HepG2 (cell line): Measurements from ENCODE around the gene KTI12. TPM values are rescaled to one million over a fixed set of nuclear protein-coding genes. Genes with fewer than 3 reads are reported as not detected.

Source experiments
- BORCS8-MEF2B ChIP-seq: sonication (generic); formaldehyde crosslinking; IDR thresholded peaks from 2 replicates; pipeline ENCODE4 v1.8.0; 2022; ENCODE audit warnings: mild to moderate bottlenecking, missing genetic modification reagents
- CREB1 ChIP-seq, 2 experiments: fragments of 450-650 bp in 1 of 2; IDR thresholded peaks; 2 replicates each; pipeline ENCODE4 v1.6.1; 2016 to 2017; ENCODE audit warnings: control low read depth in 1 of 2, mild to moderate bottlenecking in 1 of 2, missing compliant biosample characterization in 1 of 2, missing genetic modification characterization in 1 of 2
- DMAP1 ChIP-seq: IDR thresholded peaks from 2 replicates; pipeline ENCODE4 v1.6.1; 2016
- DNMT1 ChIP-seq: sonication (generic); formaldehyde crosslinking; IDR thresholded peaks from 2 replicates; pipeline ENCODE4 v1.5.1; 2020; ENCODE audit warnings: mild to moderate bottlenecking, missing genetic modification reagents
- ETV5 ChIP-seq: IDR thresholded peaks from 2 replicates; pipeline ENCODE4 v1.6.1; 2018; ENCODE audit warnings: missing biosample characterization, missing genetic modification reagents, inconsistent platforms, borderline replicate concordance
- GZF1 ChIP-seq: sonication (generic); formaldehyde crosslinking; IDR thresholded peaks from 2 replicates; pipeline ENCODE4 v1.5.1; 2020; ENCODE audit warnings: mild to moderate bottlenecking, missing genetic modification reagents
- HMGA1 ChIP-seq: sonication (generic); formaldehyde crosslinking; conservative IDR thresholded peaks from 2 replicates; pipeline ENCODE4 v1.4.0; 2020; ENCODE audit warnings: missing genetic modification reagents
- HOXD1 ChIP-seq: sonication (generic); formaldehyde crosslinking; IDR thresholded peaks from 2 replicates; pipeline ENCODE4 v1.5.0; 2020; ENCODE audit warnings: missing genetic modification reagents
- MED13 ChIP-seq: sonication (generic); formaldehyde crosslinking; IDR thresholded peaks from 2 replicates; pipeline ENCODE4 v1.5.0; 2020; ENCODE audit warnings: missing genetic modification reagents
- MTF1 ChIP-seq: sonication (generic); formaldehyde crosslinking; IDR thresholded peaks from 2 replicates; pipeline ENCODE4 v1.5.0; 2020; ENCODE audit warnings: missing genetic modification reagents
- TEAD2 ChIP-seq: sonication (generic); formaldehyde crosslinking; IDR thresholded peaks from 2 replicates; pipeline ENCODE4 v1.9.0; 2021; ENCODE audit warnings: missing genetic modification reagents
- TOPORS ChIP-seq: sonication (generic); formaldehyde crosslinking; IDR thresholded peaks from 2 replicates; pipeline ENCODE4 v1.8.0; 2023; ENCODE audit warnings: mild to moderate bottlenecking, missing genetic modification reagents
- ZFP62 ChIP-seq: sonication (generic); formaldehyde crosslinking; IDR thresholded peaks from 2 replicates; pipeline ENCODE4 v1.4.0; 2020; ENCODE audit warnings: missing genetic modification reagents
- ZKSCAN1 ChIP-seq: fragments of 150-350 bp; IDR thresholded peaks from 2 replicates; pipeline ENCODE4 v1.6.1; 2014; ENCODE audit warnings: low read length
- ZMYM3 ChIP-seq: sonication (generic); formaldehyde crosslinking; IDR thresholded peaks from 2 replicates; pipeline ENCODE4 v1.5.1; 2020; ENCODE audit warnings: mild to moderate bottlenecking, missing genetic modification reagents
- ZNF232 ChIP-seq: sonication (generic); formaldehyde crosslinking; IDR thresholded peaks from 2 replicates; pipeline ENCODE4 v1.4.0; 2020; ENCODE audit warnings: missing genetic modification reagents, borderline replicate concordance
- ZNF260 ChIP-seq: sonication (generic); formaldehyde crosslinking; IDR thresholded peaks from 2 replicates; pipeline ENCODE4 v1.4.0; 2020; ENCODE audit warnings: missing genetic modification reagents, low read depth, mild to moderate bottlenecking, borderline replicate concordance
- ZNF274 ChIP-seq: sonication (generic); formaldehyde crosslinking; IDR thresholded peaks from 2 replicates; pipeline ENCODE4 v1.5.1; 2020; ENCODE audit warnings: mild to moderate bottlenecking, missing genetic modification reagents
- ZNF451 ChIP-seq: sonication (generic); formaldehyde crosslinking; IDR thresholded peaks from 2 replicates; pipeline ENCODE4 v1.5.0; 2020; ENCODE audit warnings: mild to moderate bottlenecking, missing genetic modification reagents
- ZNF737 ChIP-seq: sonication (generic); formaldehyde crosslinking; IDR thresholded peaks from 2 replicates; pipeline ENCODE4 v1.5.0; 2020; ENCODE audit warnings: missing genetic modification reagents, mild to moderate bottlenecking, borderline replicate concordance
- polyA plus RNA-seq, 8 experiments: library from polyadenylated mRNA; depleted of rRNA in 3 of 8; stranded (reverse) in 7 of 8; unstranded in 1 of 8; fragments of >200 nt; fragmentation: Illumina TruSeq in 4 of 8; extraction: Trizol in 4 of 8; gene quantifications; 2 replicates each; pipeline versions ENCODE4 v1.2.1 to v1.2.3, GENCODE V29; 2011 to 2016; ENCODE audit warnings: low read depth in 4 of 8, missing spikeins in 1 of 8, mixed read lengths in 1 of 8; ENCODE audit not compliant: insufficient read depth in 1 of 8
- total RNA-seq, 5 experiments: library from RNA; depleted of rRNA; stranded (reverse); fragments of >200 nt; fragmentation: Illumina TruSeq; extraction: Trizol; gene quantifications; 2 replicates each; pipeline ENCODE4 v1.2.3, GENCODE V29; 2016; ENCODE audit warnings: low read depth in 1 of 5
- TF ChIP-seq, protein P1 (sequence below): sonication (generic); formaldehyde crosslinking; conservative IDR thresholded peaks from 2 replicates; pipeline ENCODE4 v1.8.0; 2022; ENCODE audit warnings: low read depth, missing genetic modification reagents
- TF ChIP-seq, protein P2 (sequence below): fragments of 450-650 bp; IDR thresholded peaks from 2 replicates; pipeline ENCODE4 v1.6.1; 2017
- TF ChIP-seq, protein P3 (sequence below): sonication (generic); formaldehyde crosslinking; IDR thresholded peaks from 2 replicates; pipeline ENCODE4 v1.4.0; 2020; ENCODE audit warnings: missing genetic modification reagents, borderline replicate concordance
- TF ChIP-seq, protein P4 (sequence below): sonication (generic); formaldehyde crosslinking; IDR thresholded peaks from 2 replicates; pipeline ENCODE4 v1.4.0; 2020; ENCODE audit warnings: missing genetic modification reagents
- TF ChIP-seq, protein P5 (sequence below): sonication (generic); formaldehyde crosslinking; IDR thresholded peaks from 2 replicates; pipeline ENCODE4 v1.4.0; 2020; ENCODE audit warnings: mild to moderate bottlenecking, low read depth, missing genetic modification reagents

Gene KTI12
- total and polyA plus RNA-seq, 2 of the 13 experiments (the other 11 are each of a cell fraction or from before 2014, with no cell fraction given) = 7.4 to 10.2 TPM

DNA sequence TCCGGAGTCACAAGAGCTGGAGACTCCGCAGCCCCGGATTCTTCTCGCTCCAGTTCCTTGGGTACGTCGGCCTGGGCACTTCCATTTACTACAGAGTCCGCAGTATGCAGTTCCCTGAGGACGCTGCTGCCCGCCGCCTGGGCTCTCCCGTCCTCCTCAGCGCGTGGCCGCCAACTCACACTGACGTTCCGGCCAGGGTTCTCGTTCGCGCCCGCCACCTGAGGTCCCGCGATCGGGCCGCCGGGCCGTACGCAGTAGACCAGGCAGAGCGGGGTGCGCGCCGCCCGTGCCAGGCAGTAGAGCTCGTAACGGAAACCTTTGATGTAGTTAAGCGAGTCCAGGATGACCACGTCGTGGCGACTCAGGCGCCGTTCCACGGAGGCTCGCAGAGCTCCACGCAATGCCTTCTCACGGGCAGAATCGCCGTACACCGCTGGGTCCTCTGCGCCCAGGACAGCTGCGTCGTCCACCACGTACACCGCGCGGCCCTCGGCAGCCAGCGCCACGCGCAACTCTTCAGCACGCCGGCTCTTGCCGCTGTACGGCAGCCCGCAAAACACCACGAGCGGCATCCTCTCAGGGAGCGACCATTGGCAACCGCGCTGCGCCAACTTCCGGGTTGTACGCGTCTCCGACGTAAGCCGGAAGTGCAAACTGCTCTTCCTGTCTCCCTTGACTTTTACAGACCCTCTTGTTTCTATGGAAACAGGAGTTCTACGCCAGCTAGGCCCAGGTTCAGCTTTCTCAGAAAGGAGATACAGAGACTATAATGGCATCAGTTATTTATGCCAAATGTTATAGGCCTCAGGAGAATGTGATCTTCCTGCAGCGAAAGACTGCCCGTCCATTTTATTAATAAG, at the start of gene KTI12 (continued):
- TF ChIP-seq, protein P1, sequence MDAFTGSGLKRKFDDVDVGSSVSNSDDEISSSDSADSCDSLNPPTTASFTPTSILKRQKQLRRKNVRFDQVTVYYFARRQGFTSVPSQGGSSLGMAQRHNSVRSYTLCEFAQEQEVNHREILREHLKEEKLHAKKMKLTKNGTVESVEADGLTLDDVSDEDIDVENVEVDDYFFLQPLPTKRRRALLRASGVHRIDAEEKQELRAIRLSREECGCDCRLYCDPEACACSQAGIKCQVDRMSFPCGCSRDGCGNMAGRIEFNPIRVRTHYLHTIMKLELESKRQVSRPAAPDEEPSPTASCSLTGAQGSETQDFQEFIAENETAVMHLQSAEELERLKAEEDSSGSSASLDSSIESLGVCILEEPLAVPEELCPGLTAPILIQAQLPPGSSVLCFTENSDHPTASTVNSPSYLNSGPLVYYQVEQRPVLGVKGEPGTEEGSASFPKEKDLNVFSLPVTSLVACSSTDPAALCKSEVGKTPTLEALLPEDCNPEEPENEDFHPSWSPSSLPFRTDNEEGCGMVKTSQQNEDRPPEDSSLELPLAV (CRISPR knock-in tag) = no peak
- TF ChIP-seq HMGA1 (CRISPR knock-in tag) (no peak), TOPORS (CRISPR knock-in tag) (peak; percentile 91), DNMT1 (CRISPR knock-in tag) (no peak), MTF1 (CRISPR knock-in tag) (no peak), ZNF451 (CRISPR knock-in tag) (peak; percentile 72; the same call in 1 of the 2 replicates), ZNF260 (CRISPR knock-in tag) (no peak), ZNF232 (CRISPR knock-in tag) (peak; percentile 87), HOXD1 (CRISPR knock-in tag) (peak; percentile 85), MED13 (CRISPR knock-in tag) (0 out of 2 replicates have a peak, but pooled peaks have one; percentile 62), ZMYM3 (CRISPR knock-in tag) (no peak; the same call in 1 of the 2 replicates), DMAP1 (CRISPR knock-in tag) (peak; percentile 84), ZFP62 (CRISPR knock-in tag) (no peak), ZNF737 (CRISPR knock-in tag) (peak; percentile 58; the same call in 1 of the 2 replicates), TEAD2 (CRISPR knock-in tag) (no peak), ETV5 (CRISPR knock-in tag) (peak; percentile 80), BORCS8-MEF2B (CRISPR knock-in tag) (peak; percentile 86), CREB1 (IDR thresholded peaks at IDR 0.05) (peak; percentile 60; the same call in 1 of the 2 replicates), CREB1 (CRISPR knock-in tag; IDR thresholded peaks at IDR 0.05) (peak; percentile 95), GZF1 (CRISPR knock-in tag) (no peak), ZKSCAN1 (0 out of 2 replicates have a peak, but pooled peaks have one; percentile 19), ZNF274 (CRISPR knock-in tag) (no peak)
- TF ChIP-seq, protein P2, sequence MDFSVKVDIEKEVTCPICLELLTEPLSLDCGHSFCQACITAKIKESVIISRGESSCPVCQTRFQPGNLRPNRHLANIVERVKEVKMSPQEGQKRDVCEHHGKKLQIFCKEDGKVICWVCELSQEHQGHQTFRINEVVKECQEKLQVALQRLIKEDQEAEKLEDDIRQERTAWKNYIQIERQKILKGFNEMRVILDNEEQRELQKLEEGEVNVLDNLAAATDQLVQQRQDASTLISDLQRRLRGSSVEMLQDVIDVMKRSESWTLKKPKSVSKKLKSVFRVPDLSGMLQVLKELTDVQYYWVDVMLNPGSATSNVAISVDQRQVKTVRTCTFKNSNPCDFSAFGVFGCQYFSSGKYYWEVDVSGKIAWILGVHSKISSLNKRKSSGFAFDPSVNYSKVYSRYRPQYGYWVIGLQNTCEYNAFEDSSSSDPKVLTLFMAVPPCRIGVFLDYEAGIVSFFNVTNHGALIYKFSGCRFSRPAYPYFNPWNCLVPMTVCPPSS = no peak
- TF ChIP-seq, protein P3, sequence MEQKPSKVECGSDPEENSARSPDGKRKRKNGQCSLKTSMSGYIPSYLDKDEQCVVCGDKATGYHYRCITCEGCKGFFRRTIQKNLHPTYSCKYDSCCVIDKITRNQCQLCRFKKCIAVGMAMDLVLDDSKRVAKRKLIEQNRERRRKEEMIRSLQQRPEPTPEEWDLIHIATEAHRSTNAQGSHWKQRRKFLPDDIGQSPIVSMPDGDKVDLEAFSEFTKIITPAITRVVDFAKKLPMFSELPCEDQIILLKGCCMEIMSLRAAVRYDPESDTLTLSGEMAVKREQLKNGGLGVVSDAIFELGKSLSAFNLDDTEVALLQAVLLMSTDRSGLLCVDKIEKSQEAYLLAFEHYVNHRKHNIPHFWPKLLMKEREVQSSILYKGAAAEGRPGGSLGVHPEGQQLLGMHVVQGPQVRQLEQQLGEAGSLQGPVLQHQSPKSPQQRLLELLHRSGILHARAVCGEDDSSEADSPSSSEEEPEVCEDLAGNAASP (CRISPR knock-in tag) = no peak; the same call in 1 of the 2 replicates
- TF ChIP-seq, protein P4, sequence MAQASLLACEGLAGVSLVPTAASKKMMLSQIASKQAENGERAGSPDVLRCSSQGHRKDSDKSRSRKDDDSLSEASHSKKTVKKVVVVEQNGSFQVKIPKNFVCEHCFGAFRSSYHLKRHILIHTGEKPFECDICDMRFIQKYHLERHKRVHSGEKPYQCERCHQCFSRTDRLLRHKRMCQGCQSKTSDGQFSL = no peak; the same call in 1 of the 2 replicates
- TF ChIP-seq, protein P5, sequence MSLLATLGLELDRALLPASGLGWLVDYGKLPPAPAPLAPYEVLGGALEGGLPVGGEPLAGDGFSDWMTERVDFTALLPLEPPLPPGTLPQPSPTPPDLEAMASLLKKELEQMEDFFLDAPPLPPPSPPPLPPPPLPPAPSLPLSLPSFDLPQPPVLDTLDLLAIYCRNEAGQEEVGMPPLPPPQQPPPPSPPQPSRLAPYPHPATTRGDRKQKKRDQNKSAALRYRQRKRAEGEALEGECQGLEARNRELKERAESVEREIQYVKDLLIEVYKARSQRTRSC (CRISPR knock-in tag) = peak; percentile 93; the same call in 1 of the 2 replicates
